ENCODE measurements around the gene DCAF11.

Gene DCAF11

GRCh38 chr14:24143511-24143910, 28.9 kb downstream of the DCAF11 start:
- peak; percentile 55 for DNase-seq

DNA sequence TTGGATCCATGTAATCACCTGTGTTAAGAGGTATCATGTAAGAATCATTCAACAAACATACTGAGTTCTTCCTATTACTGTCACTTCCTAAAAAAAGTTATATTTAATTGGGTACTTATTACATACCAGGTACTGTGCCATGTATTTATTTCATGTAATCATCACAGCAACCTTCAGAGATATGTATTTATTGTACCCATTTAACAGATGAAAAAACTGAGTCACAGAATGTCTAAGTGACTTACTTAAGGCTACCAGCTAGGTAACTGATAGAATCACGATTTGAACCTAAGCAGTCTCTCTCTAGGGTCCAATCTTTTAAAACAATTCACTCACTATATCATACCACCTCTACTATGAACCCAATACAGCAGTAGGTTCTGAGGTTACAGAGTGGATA, 29.9 kb downstream of the DCAF11 start:
- DNase-seq, result no peak

GRCh38 chr14:24145219-24145618, 30.6 kb downstream of the DCAF11 start:
- no peak for DNase-seq

- no peak for DNase-seq
These were observed 31.3 kb downstream of the DCAF11 start for GRCh38 chr14:24145690-24146452.

GRCh38 chr14:24146453-24146977, 31.9 kb downstream of the DCAF11 start, which contains the start of gene PSME2:
TSS of gene PSME2 (minus strand) at chr14:24146610. CDS start at chr14:24146581, 29 bp downstream.
- DNase-seq, result peak; percentile 98

GRCh38 chr14:24146978-24147760, 32.6 kb downstream of the DCAF11 start, which contains the start of gene RNF31:
TSS of gene RNF31 (plus strand) at chr14:24147498. CDS start at chr14:24147699, 201 bp downstream.
- peak; percentile 98 for DNase-seq

- no peak for DNase-seq
These were observed 33.3 kb downstream of the DCAF11 start for GRCh38 chr14:24147761-24148428.

DNA sequence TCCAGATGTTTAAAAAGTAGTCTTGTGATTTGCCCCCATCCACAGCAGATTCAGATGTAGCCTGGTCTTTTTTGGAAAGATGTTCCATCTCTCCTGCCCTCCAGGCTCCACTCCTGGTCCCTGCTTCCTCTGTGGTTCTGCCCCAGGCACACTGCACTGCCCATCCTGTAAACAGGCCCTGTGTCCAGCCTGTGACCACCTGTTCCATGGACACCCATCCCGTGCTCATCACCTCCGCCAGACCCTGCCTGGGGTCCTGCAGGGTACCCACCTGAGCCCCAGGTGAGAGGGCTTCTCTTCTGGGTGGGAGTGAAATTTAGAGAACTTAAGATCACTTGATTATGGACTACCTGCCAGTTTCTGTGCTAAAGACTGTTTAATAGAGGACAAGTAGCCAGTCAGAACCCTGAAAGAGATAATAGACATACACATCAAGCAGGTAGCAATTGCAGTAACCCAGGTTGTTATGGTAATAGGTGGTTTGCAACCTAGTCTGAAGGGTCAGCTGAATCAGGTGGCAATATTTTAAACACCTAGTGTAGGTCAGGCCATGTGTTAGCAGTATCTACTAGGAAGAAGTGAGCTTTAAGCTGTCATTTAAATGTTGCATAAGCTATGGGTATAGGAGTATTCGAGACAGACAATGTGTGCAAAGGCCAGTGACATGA, 34.9 kb downstream of the DCAF11 start:
- DNase-seq, result no peak

DNA sequence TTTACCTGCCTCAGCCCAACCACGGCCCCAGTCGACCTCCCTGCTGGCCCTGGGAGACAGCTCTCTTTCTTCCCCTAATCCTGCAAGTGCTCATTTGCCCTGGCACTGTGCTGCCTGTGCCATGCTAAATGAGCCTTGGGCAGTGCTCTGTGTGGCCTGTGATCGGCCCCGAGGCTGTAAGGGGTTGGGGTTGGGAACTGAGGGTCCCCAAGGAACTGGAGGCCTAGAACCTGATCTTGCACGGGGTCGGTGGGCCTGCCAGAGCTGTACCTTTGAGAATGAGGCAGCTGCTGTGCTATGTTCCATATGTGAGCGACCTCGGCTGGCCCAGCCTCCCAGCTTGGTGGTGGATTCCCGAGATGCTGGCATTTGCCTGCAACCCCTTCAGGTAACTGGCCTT, 35.5 kb downstream of the DCAF11 start:
- no peak for DNase-seq

- no peak for DNase-seq
These were observed 36.0 kb downstream of the DCAF11 start for GRCh38 chr14:24150567-24150966.

- DNase-seq, result no peak
These were observed 36.4 kb downstream of the DCAF11 start for GRCh38 chr14:24150993-24151392.

DNA sequence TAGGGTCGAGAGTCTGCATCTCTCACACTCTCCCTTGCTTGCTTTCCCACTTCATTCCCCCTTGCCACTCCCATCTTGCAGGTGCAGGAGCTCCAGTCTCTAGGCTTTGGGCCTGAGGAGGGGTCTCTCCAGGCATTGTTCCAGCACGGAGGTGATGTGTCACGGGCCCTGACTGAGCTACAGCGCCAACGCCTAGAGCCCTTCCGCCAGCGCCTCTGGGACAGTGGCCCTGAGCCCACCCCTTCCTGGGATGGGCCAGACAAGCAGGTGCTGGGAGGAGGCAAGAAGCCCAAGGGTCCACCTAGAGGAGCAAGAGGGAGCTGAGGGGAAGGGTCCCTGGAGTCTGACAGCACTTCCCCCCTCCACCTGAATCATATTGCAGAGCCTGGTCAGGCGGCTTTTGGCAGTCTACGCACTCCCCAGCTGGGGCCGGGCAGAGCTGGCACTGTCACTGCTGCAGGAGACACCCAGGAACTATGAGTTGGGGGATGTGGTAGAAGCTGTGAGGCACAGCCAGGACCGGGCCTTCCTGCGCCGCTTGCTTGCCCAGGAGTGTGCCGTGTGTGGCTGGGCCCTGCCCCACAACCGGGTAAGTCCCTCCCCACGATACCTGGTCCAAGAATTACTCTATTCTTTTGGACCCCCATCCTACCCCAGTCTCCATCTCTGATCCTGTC, 37.0 kb downstream of the DCAF11 start:
- no peak for DNase-seq

DNA sequence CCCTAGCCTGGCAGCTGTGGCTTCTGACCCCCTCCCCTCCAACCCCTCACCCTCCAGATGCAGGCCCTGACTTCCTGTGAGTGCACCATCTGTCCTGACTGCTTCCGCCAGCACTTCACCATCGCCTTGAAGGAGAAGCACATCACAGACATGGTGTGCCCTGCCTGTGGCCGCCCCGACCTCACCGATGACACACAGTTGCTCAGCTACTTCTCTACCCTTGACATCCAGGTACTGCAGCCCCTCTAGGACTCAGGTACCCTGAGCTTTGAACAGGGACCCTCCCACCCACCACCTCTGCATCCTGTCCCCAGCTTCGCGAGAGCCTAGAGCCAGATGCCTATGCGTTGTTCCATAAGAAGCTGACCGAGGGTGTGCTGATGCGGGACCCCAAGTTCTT, 40.5 kb downstream of the DCAF11 start:
- no peak for DNase-seq

DNA sequence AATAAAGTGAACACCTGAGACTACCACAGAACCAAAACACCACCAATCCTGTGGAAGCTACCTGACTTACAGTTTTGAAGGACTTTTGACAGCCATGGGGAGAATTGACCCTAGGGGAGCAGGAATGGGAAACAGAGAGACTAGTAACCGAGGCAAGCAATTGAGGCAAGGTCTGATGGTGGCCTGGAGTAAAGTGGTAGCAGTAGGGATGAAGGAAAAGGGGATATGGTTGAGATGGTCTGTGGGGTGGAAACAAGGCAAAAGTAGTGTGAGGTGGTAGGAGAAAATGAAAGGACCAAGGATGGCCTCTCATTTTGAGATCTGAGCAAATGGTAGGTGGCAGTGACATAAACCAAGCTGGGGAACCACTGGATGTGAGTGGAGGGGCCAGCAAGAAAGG, 42.3 kb downstream of the DCAF11 start:
- no peak for DNase-seq

- no peak for DNase-seq
These were observed 42.8 kb downstream of the DCAF11 start for GRCh38 chr14:24157331-24157730.

- no peak for DNase-seq
These were observed 45.4 kb downstream of the DCAF11 start for GRCh38 chr14:24159777-24160498.

DNA sequence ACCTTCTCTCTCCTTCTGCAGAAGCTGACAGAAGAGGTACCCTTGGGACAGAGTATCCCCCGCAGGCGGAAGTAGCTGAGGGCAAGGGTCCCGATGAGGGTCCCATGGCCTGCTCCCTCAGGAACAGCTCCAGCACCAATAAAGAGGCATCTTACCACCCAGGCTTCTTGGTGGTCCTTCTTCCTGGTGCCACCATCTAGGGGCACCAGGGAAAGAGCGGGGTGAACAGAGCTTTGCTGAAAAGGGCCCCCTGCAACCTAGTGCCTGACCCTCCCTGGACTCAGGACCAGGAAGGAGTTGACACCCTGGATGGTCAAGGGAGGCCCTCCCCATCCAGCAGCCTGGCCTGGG, 45.9 kb downstream of the DCAF11 start:
- no peak for DNase-seq

GRCh38 chr14:24160850-24161804, 46.5 kb downstream of the DCAF11 start, which contains the start of gene IRF9:
TSS of gene IRF9 (plus strand) at chr14:24161265. CDS start at chr14:24162145, 880 bp downstream.
- DNase-seq, result peak; percentile 93

- DNase-seq, result no peak
These were observed 47.5 kb downstream of the DCAF11 start for GRCh38 chr14:24162093-24162492.

DNA sequence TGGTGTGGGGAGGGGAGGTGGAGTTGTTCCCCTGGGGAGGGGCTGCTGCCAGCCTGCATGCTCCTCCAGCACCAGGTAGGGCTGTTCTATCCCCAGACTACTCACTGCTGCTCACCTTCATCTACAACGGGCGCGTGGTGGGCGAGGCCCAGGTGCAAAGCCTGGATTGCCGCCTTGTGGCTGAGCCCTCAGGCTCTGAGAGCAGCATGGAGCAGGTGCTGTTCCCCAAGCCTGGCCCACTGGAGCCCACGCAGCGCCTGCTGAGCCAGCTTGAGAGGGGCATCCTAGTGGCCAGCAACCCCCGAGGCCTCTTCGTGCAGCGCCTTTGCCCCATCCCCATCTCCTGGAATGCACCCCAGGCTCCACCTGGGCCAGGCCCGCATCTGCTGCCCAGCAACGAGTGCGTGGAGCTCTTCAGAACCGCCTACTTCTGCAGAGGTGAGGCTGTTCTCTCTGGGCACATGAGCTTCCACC, 50.0 kb downstream of the DCAF11 start:
- no peak for DNase-seq
